WERI-Rb-1 (cell line): ENCODE results near the gene SIRT2.

Experiments
- DNase-seq: peaks from one replicate; pipeline ENCODE4 v3.0.0-alpha.2; 2020
- H3K27ac ChIP-seq: fragments of 250-450 bp; sonication (Bioruptor Pico); 2 replicates; pipeline ENCODE4 v1.5.1; 2020; ENCODE audit warnings: mild to moderate bottlenecking, moderate library complexity
- H3K27me3 ChIP-seq: fragments of 250-450 bp; sonication (Bioruptor Pico); 2 replicates; pipeline ENCODE4 v1.5.1; 2021; ENCODE audit warnings: mild to moderate bottlenecking, low read depth, moderate library complexity; ENCODE audit not compliant: insufficient read depth, severe bottlenecking
- H3K36me3 ChIP-seq: fragments of 250-450 bp; sonication (Bioruptor Pico); 2 replicates; pipeline ENCODE4 v1.5.1; 2020; ENCODE audit warnings: mild to moderate bottlenecking, moderate library complexity
- H3K4me3 ChIP-seq: 2 replicates; pipeline ENCODE4 v1.5.1; 2011; ENCODE audit warnings: low read depth, mild to moderate bottlenecking, control low read depth, low read length
- H3K9me3 ChIP-seq: fragments of 250-450 bp; sonication (Bioruptor Pico); 2 replicates; pipeline ENCODE4 v1.5.1; 2021; ENCODE audit warnings: mild to moderate bottlenecking, moderate library complexity; ENCODE audit not compliant: severe bottlenecking
- CTCF ChIP-seq: IDR thresholded peaks from 2 replicates; pipeline ENCODE4 v1.5.1; 2011; ENCODE audit warnings: low read depth, mild to moderate bottlenecking, control low read depth, inconsistent platforms, low read length

The SIRT2 gene

GRCh38 chr19:38838986-38839761 is 60.2 kb downstream of the SIRT2 start:
- no peak for DNase-seq
- Histone ChIP-seq H3K36me3 (peaks cover 87% of the 10 kb centered on the region), H3K9me3 (no peaks in the 10 kb centered on the region), H3K4me3 (no peak overlapping the region), H3K27ac (no peak overlapping the region), H3K27me3 (no peaks in the 10 kb centered on the region)
- no peak for TF ChIP-seq CTCF

- TF ChIP-seq CTCF = no peak
- H3K36me3 ChIP-seq = peaks cover 80% of the 10 kb centered on the region
- no peak overlapping the region for H3K27ac ChIP-seq
These were observed 61.0 kb downstream of the SIRT2 start for GRCh38 chr19:38838208-38838985.

GRCh38 chr19:38837656-38838121 is 61.7 kb downstream of the SIRT2 start:
- H3K4me3 ChIP-seq = no peak overlapping the region
- H3K27ac ChIP-seq = no peak overlapping the region
- H3K27me3 ChIP-seq = no peaks in the 10 kb centered on the region
- no peaks in the 10 kb centered on the region for H3K9me3 ChIP-seq
- peaks cover 73% of the 10 kb centered on the region for H3K36me3 ChIP-seq
- no peak for TF ChIP-seq CTCF
- no peak for DNase-seq

More at GRCh38 chr19:38838208-38838985, 61.0 kb downstream of the SIRT2 start:
- Histone ChIP-seq H3K27me3 (no peaks in the 10 kb centered on the region), H3K4me3 (no peak overlapping the region), H3K9me3 (no peaks in the 10 kb centered on the region)
- no peak for DNase-seq

- TF ChIP-seq CTCF = no peak
- DNase-seq = no peak
- no peaks in the 10 kb centered on the region for H3K27me3 ChIP-seq
- H3K9me3 ChIP-seq = no peaks in the 10 kb centered on the region
- H3K4me3 ChIP-seq = no peak overlapping the region
- H3K27ac ChIP-seq = 0 out of 2 replicates have a peak overlapping the region, but pooled peaks have one; percentile 9
- H3K36me3 ChIP-seq = peaks cover 67% of the 10 kb centered on the region
These were observed 62.3 kb downstream of the SIRT2 start for GRCh38 chr19:38836983-38837626.

GRCh38 chr19:38836159-38836982 is 63.0 kb downstream of the SIRT2 start:
- Histone ChIP-seq H3K36me3 (peaks cover 59% of the 10 kb centered on the region), H3K27me3 (no peaks in the 10 kb centered on the region), H3K9me3 (no peaks in the 10 kb centered on the region), H3K27ac (0 out of 2 replicates have a peak overlapping the region, but pooled peaks have one; percentile 9), H3K4me3 (no peak overlapping the region)
- DNase-seq = no peak
- no peak for TF ChIP-seq CTCF
